Measurements from ENCODE around the gene BCL11B. TPM values are rescaled to one million over a fixed set of nuclear protein-coding genes. Genes with fewer than 3 reads are reported as not detected.

Gene BCL11B
- total and polyA plus RNA-seq, 4 donors: 0.20 to 2.3 (median 0.66) TPM

DNA sequence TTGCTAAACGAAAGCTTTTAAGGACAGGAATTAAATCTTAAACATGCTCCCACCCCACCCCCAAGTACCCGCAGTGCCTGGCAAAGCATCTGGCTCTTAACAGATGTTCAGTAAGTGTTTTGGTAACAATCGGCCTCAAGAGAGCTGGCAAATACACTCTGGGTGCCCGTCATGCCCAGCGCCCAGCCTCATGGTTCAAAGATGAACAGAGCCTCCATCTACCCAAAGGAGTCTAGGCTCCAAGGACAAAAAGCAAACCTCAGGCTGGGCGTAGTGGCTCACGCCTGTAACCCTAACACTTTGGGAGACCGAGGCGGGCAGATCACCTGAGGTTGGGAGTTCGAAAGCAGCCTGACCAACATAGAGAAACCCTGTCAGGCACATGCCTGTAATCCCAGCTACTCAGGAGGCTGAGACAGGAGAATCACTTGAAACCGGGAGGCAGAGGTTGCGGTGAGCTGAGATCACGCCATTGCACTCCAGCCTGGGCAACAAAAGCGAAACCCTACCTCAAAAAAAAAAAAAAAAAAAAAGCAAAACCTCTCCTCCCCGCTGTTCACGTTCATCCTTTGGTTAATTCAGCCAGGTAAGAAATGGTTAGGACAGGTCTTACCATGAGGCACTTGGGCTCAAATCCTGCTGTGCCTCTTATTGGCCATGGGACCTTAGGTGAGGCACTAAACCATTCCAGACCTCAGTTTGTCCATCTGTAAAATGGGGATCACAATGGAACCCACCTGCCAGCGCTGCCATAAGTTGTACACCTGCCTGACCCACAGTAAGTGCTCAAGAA lies 151.3 kb downstream of the BCL11B start:
- Histone ChIP-seq H3K27me3 (ENCODE audit: control insufficient read depth in 3 of 3, insufficient read depth in 3 of 3, low read length in 2 of 3) (peaks cover 6 to 11% (median 7%) of the 10 kb centered on the region in 3 donors), H3K36me3 (ENCODE audit: control insufficient read depth in 4 of 4, insufficient read depth in 4 of 4, low read length in 4 of 4) (no peaks in the 10 kb centered on the region), H3K27ac (ENCODE audit: low read depth in 1 of 2, low read length in 1 of 2) (no peak overlapping the region), H3K4me3 (no peak overlapping the region), H3K4me1 (ENCODE audit: control insufficient read depth in 5 of 5, insufficient read depth in 5 of 5, low read length in 5 of 5) (peaks cover 0 to 12% (median 0%) of the 10 kb centered on the region in 5 donors), H3K9me3 (ENCODE audit: control insufficient read depth in 4 of 4, insufficient read depth in 3 of 4, low read length in 3 of 4) (no peaks in the 10 kb centered on the region), H3K9ac (ENCODE audit: insufficient read depth in 1 of 2, low read length in 2 of 2) (no peak overlapping the region)
- no peak for ATAC-seq (ENCODE audit: insufficient read depth, low FRiP score)
- TF ChIP-seq, protein P1, sequence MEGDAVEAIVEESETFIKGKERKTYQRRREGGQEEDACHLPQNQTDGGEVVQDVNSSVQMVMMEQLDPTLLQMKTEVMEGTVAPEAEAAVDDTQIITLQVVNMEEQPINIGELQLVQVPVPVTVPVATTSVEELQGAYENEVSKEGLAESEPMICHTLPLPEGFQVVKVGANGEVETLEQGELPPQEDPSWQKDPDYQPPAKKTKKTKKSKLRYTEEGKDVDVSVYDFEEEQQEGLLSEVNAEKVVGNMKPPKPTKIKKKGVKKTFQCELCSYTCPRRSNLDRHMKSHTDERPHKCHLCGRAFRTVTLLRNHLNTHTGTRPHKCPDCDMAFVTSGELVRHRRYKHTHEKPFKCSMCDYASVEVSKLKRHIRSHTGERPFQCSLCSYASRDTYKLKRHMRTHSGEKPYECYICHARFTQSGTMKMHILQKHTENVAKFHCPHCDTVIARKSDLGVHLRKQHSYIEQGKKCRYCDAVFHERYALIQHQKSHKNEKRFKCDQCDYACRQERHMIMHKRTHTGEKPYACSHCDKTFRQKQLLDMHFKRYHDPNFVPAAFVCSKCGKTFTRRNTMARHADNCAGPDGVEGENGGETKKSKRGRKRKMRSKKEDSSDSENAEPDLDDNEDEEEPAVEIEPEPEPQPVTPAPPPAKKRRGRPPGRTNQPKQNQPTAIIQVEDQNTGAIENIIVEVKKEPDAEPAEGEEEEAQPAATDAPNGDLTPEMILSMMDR (IDR thresholded peaks at IDR 0.05; ENCODE audit: control extremely low read depth, extremely low read depth): no peak
- 80 to 87% methylated on average over 17 of the region's 17 CpGs for WGBS, 2 donors
- DNase-seq: no peak

DNA sequence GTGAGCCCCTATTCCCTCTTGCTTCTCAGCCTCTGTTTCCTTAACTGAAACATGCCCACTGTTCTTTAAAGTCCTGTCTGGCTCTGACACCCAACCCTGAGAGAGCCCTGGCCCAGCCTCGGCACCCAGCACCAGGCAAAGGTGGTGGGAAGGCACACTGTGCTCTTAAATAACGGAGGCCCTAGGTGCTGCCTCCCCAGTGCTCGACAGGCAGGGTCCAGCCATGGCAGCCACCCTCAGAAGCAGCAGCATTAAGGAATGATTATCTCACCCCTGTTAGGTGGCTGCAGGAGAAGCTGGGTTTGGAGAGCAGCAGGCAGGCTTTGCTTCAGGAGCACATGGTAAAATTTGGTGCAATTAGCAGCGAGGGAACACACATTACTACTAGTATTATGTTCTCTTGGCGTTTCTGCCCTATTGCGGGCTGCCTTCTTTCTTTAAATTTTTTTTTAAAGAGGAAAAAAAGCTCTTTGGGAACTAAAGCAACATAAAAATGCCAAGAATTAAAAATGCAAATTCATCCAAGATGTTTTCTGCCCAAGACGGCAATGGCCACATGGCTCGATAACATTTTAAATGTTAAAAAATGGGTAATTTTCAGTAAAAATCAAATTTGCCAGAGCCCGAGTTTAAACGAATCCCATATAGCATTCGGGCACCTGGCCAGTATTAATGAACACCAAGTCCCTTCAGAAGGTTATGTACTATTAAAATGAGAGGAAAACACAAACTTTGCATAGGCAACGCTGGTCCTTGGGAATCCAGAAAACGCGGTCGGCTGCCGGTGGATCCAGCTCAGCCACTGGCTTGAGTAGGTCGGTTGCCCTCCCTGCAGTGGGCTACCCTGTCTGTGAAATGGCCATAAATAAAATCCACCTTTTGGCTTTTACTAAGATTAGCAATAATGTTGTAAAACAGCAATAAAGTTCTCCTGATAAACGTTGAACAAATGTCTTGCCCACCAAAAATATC lies 152.2 kb downstream of the BCL11B start:
- Histone ChIP-seq H3K36me3 (ENCODE audit: control insufficient read depth in 4 of 4, insufficient read depth in 4 of 4, low read length in 4 of 4) (no peaks in the 10 kb centered on the region), H3K9ac (ENCODE audit: insufficient read depth in 1 of 2, low read length in 2 of 2) (no peak overlapping the region), H3K4me3 (no peak overlapping the region), H3K27me3 (ENCODE audit: control insufficient read depth in 3 of 3, insufficient read depth in 3 of 3, low read length in 2 of 3) (peaks cover 6 to 11% (median 7%) of the 10 kb centered on the region in 3 donors), H3K4me1 (ENCODE audit: control insufficient read depth in 5 of 5, insufficient read depth in 5 of 5, low read length in 5 of 5) (peaks cover 0 to 12% (median 0%) of the 10 kb centered on the region in 5 donors), H3K27ac (ENCODE audit: low read depth in 1 of 2, low read length in 1 of 2) (no peak overlapping the region), H3K9me3 (ENCODE audit: control insufficient read depth in 4 of 4, insufficient read depth in 3 of 4, low read length in 3 of 4) (peaks cover 0 to 3% (median 0%) of the 10 kb centered on the region in 4 donors)
- WGBS, 2 donors: 80% methylated on average over 18 of the region's 18 CpGs
- ATAC-seq (ENCODE audit: insufficient read depth, low FRiP score) (no peak), DNase-seq (no peak)
- TF ChIP-seq, protein P1 (IDR thresholded peaks at IDR 0.05; ENCODE audit: control extremely low read depth, extremely low read depth): no peak

Other genes starting within 250 kb of the BCL11B start
- 10 to 100 TPM; 59.3 to 60.9 TPM for gene SETD3, start 208.7 kb upstream of the BCL11B start, total RNA-seq
- gene SETD3, start 208.7 kb upstream of the BCL11B start, polyA plus RNA-seq: 10 to 100 TPM; 36.4 to 40.2 TPM
- gene CCNK, start 209.2 kb upstream of the BCL11B start, total RNA-seq: 10 to 100 TPM; 45.9 to 91.9 TPM
- 10 to 100 TPM; 17.0 to 21.0 TPM for gene CCNK, start 209.2 kb upstream of the BCL11B start, polyA plus RNA-seq

Measured in lung (tissue), 12 donors.